SK-N-SH (cell line): ENCODE results near the gene NPEPL1.

Source experiments
- CTCF ChIP-seq: fragments of 200-600 bp; sonication (generic); IDR thresholded peaks from 2 replicates; pipeline ENCODE4 v1.6.1; 2017; ENCODE audit warnings: antibody characterized with exemption, mild to moderate bottlenecking, moderate library complexity
- POLR2AphosphoS5 ChIP-seq: IDR thresholded peaks from 2 replicates; pipeline ENCODE4 v1.6.1; 2012; ENCODE audit warnings: low read depth, low read length
- TCF12 ChIP-seq: IDR thresholded peaks from 2 replicates; pipeline ENCODE4 v1.4.0; 2012
- USF1 ChIP-seq: IDR thresholded peaks from 2 replicates; pipeline ENCODE4 v1.4.0; 2012; ENCODE audit warnings: low read depth, borderline replicate concordance

DNA sequence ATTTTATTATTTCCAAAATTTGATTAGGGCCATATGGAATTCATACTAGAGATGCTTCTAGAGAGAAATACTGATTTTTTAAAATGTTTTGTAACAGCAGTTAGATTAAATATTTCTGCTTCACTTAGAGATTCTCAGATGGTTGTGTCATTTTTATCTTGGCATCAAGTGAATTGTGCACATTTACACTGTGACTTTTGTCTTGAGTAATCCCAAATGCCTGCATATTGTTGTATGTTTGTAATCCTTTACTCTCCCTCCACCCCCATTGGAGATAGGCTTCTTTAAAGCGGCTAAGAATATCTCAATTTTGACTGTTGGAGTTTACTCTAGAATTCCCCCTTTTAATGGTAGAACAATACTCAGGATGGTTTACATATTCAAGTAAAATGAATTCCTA lies 22.5 kb upstream of the NPEPL1 start:
- no peak for TF ChIP-seq TCF12
- no peak for TF ChIP-seq POLR2AphosphoS5
- no peak for TF ChIP-seq USF1
- TF ChIP-seq CTCF: no peak
